Measurements from ENCODE around the gene PTBP1.

Gene PTBP1

GRCh38 chr19:772730-773436 is 24.4 kb upstream of the PTBP1 start:
- DNase-seq (ENCODE audit: low spot score) = no peak

GRCh38 chr19:776549-776948 is 20.7 kb upstream of the PTBP1 start:
- no peak for DNase-seq (ENCODE audit: low spot score)

GRCh38 chr19:778910-779653 is 18.2 kb upstream of the PTBP1 start:
- no peak for DNase-seq (ENCODE audit: low spot score)

- no peak for DNase-seq (ENCODE audit: low spot score)
These were observed 16.3 kb upstream of the PTBP1 start for GRCh38 chr19:780935-781334.

DNA sequence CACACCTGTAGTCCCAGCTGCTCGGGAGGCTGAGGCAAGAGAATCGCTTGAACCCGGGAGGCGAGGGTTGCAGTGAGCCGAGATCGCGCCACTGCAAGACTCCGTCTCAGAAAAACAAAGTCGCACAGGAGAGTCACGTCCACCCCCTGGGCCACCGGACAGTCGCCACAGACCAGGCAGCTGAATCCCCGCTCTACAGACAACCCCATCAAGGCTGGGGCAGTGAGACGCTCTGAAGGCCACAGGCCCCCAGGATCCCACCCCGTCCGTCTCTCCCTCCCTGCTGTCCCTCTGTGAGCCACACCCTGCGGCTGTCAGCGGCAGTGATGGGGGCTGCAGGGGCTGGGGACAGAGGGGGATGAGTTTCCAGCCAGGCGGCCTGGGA is 15.5 kb upstream of the PTBP1 start:
- DNase-seq (ENCODE audit: low spot score) = no peak

- DNase-seq (ENCODE audit: low spot score) = no peak
These were observed 14.9 kb upstream of the PTBP1 start for GRCh38 chr19:782185-782877.

DNA sequence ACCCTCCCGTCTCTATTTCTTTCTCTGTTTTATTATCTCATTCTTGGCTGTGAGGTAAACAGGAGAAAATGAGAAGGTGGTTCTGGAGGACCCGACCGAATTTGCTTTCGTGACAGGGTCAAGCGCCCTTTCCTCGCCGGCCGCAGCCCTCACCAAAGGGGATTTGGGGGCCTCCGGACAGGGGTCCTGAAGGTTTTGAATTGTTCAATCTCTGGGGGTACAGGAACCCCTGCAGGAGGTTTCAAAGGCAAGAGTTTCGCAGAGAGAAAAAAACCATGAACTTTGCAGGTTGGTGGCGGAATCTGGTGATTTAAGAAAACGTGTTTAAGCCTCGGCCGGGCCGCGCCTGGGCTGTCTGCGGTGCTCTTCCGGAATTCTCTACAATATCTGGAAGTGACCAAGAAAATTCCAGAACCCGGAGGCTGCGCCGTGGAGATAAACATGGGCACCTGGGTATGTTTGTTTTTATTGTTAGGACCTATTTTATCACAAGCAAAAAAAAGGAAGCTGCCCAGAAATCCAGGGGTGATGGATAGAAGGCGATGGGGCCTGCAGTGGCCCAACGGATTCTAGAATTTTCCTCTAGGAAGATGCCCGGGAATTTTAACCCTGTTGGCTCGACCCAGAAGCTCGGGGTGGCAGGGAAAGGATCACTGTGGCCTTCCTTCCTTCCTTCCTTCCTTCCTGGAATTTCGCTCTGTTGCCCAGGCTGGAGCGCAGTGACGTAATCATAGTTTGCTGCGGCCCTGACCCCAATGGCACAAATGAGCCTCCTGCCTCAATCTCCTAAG is 14.2 kb upstream of the PTBP1 start:
- no peak for DNase-seq (ENCODE audit: low spot score)

DNA sequence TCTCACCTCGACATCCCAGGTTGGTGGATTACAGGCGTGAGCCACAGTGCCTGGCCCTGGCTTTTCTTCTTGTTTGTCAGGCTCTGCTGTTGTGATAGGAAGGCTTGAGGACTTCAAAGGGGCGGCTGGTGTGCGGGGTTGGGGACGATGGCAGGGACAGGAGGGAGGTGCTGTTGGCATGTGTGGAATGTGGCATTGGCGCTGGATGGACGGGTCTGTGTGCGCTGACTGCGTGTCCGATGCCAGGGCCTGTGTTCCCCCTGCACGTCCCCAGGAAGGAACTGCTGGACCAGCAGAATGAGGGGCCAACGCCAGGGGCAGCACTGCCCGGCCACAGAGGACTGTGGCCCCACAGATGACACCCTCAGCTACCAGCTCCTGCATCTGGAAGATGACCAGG is 12.7 kb upstream of the PTBP1 start:
- no peak for DNase-seq (ENCODE audit: low spot score)

GRCh38 chr19:787536-787935 is 9.7 kb upstream of the PTBP1 start:
- no peak for DNase-seq (ENCODE audit: low spot score)

DNA sequence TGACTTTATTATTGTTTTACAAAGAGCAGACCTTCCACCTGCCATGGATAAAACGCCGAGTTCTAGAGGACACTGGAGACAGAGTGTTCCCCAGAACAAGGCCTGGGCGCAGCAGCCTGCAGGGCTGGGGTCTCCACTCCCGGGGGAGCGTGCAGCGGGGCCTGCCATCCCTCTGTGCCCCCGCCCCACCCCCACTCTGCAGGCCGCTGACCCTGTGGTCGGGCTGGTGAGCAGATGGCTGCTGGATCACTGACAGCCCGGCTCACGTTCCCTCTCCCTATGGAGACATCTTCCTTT is 8.6 kb upstream of the PTBP1 start:
- DNase-seq (ENCODE audit: low spot score) = no peak

DNA sequence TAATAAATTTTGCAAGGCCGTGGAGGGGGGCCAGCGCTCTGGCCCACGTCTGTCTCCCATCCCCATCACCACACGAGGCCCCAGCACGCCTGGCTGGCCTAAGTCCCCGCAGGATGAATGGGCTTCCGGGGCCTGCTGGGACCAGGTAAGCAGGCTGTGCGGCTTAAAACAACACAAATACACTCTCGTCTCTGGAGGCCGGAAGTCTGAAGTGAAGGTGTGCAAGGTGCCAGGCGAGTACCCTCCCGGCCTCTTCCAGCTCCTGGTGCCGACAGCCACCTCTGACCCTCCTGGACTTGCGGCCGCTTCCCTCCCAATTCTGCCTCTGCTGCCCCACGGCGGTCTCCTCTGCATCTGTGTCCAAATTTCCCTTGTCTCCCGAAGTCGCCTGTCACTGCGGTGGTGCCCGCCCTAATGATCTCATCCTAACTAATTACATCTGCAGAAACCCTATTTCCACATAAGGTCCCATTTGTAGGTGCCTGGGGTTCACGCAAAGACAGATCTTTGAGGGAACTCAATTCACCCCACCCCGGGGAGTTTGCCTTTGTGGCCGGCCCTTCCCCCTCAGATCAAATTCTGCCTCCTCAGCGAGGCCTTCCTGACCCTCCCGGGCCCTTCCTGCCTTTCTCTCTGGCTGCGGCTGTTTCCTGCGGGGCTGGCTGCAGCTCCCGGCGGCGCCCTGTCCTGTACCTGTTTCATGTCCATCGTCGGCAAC is 8.1 kb upstream of the PTBP1 start:
- no peak for DNase-seq (ENCODE audit: low spot score)

DNA sequence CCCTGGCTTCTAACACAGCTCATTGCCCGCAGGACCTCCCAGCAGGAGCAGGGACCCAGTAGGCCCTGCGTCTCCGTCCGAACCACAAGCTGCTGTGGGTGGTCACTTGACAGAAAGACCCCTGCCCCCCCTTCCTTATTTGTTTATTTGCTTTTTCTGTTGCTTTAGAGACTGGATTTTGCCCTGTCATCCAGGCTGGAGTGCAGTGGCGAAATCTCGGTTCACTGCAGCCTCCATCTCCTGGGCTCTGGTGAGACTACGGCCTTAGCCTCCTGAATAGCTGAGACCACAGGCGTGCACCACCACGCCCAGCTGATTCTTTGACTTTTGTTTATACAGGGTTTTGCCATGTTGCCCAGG is 7.6 kb upstream of the PTBP1 start:
- no peak for DNase-seq (ENCODE audit: low spot score)

DNA sequence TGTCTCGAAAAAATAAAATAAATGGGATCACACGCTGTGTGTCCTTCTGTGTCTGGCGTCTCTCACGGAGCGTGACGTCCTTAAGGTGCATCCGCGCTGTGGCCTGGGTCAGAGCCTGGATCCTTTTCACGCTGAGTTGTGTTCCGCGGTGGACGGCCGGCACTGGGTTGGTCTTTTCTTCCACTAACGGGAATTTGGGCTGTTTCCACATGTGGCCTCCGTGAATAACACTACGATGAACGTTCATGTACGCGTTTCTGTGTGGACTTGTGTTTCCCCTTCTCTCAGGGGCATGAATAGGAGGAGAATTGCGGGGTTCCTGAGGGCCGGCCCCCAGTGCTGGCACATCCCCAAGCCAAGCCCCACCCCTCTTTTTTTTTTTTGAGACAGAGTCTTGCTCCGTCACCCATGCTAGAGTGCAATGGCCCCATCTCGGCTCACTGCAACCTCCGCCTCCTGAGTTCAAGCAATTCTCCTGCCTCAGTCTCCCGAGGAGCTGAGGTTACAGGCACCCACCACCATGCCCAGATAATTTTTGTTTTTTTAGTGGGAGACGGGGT is 6.2 kb upstream of the PTBP1 start:
- no peak for DNase-seq (ENCODE audit: low spot score)

DNA sequence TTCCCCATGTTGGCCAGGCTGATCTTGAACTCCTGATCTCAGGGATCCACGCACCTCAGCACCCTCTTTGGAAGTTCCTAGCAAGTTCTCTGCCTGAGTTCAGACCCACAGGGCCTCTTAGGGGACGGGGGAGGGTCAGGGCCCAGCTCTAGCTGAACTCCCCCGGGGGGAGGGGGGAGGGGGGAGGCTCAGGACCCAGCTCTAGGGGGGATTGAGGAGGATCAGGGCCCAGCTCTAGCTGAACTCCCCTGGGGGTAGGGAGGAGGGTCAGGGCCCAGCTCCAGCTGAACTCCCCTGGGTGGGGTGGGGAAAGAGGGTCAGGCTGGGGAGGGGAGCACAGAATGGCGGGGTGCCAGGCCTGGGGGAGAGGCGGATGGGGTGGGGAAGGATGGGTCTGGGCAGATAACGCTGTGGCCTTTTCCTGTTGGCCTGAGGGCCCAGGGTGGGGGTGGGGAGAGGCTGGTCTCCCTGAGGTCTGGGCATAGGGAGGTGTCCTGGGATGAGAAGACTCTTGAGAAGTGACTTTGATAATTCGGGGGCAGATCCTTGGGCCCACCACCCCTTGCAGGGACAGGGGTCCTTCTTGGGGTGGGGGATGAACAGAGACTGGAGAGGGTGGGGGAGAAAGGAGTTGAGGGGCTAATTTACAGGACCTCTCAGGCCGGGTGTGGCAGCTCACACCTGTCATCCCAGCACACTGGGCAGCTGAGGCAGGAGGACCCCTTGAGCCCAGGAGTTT is 5.5 kb upstream of the PTBP1 start:
- DNase-seq (ENCODE audit: low spot score) = no peak

GRCh38 chr19:792306-792885 is 4.9 kb upstream of the PTBP1 start:
- no peak for DNase-seq (ENCODE audit: low spot score)

DNA sequence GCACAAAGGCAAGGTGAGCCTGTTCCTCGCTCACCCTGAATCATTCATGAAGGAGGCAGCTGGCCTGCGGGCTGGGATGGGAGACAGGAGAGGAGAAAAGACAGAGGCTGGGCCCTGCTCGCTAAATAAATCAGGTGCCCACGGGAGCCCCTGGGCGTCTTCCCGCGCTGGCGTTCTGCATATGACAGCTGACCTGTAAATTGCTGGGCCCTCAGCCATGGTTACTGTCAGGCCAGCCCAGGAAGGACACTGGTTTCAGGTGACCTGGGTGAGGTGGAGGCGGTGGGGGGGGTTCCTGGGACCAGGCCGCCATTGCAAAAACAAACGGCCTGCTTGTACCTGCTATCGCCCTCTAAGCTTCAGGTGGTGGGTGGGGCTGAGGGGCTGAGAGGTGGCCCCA is 3.4 kb upstream of the PTBP1 start:
- DNase-seq (ENCODE audit: low spot score) = no peak

- no peak for DNase-seq (ENCODE audit: low spot score)
These were observed 2.1 kb upstream of the PTBP1 start for GRCh38 chr19:795073-795611.

DNA sequence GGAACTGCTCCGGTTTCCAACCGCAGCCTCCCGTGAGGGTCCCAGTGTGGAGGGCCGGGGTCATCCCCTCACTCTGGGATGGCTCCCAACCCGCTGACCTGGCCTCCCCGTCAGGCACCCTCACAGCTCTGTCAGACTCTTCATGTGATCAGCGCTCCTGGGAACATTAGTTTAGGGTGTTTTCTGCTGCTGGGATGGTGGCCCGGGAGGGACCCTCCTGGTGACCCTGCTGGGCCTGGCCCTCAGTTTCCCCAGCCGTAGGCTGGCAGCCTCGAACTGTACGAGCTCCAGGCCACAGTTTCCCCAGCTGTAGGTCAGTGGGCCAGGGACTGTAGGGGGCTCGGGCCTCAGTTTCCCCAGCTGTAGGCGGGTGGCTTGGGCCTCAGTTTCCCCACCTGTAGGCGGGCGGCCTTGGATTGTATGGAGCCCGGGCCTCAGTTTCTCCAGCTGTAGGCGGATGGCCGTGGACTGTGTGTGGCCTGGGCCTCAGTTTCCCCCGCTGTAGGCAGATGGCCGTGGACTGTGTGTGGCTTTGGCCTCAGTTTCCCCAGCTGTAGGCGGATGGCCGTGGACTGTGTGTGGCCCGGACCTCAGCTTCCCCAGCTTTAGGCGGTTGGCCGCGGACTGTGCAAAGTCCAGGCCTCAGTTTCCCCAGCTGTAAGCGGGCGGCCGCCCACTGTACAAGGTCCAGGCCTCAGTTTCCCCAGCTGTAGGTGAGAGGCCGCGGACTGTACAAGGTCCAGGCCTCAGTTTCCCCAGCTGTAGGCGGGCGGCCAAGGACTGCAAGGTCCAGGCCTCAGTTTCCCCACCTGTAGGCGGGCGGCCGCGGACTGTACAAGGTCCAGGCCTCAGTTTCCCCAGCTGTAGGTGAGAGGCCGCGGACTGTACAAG is 1.3 kb upstream of the PTBP1 start:
- no peak for DNase-seq (ENCODE audit: low spot score)

Data from globus pallidus (tissue), 1 donor.